Stimulated activated CD4-positive, alpha-beta T cell treated with anti-CD3 and anti-CD28 coated beads, Interleukin-15, amount 100 ng/mL, for 1 hour (primary cell): ENCODE results near the gene U2AF1L4.
"Not testable (repeated sequence)": the region's sequence is repeated elsewhere in the genome, so short reads cannot be mapped to it uniquely, and the experiment has no call there.

Experiments
- DNase-seq, 2 donors: peaks; one replicate each; pipeline ENCODE4 v3.0.0-alpha.2; 2020; ENCODE audit warnings: low read depth in 1 of 2, low spot score in 1 of 2

The U2AF1L4 gene

GRCh38 chr19:35780717-35781116 is 35.5 kb upstream of the U2AF1L4 start:
- no peak for DNase-seq

GRCh38 chr19:35780058-35780457 is 34.8 kb upstream of the U2AF1L4 start:
- no peak for DNase-seq

DNA sequence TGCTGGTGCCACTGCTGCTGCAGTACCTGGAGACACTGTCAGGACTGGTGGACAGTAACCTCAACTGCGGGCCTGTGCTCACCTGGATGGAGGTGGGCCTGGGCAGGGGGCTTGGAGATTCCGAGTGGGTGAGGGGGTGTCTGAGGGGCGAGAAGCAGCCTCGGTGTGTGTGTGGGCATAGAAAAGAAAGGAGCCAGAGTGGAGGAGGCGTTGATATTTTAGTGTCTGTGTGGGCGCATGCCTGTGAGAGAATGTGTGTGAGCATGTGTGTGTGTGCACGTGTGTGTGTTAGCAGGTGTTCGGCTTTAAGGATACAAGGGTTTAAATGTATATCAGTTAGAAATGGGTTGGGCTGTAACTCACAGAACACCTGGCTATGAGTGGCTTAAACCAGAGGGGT is 33.8 kb upstream of the U2AF1L4 start:
- DNase-seq: no peak

DNA sequence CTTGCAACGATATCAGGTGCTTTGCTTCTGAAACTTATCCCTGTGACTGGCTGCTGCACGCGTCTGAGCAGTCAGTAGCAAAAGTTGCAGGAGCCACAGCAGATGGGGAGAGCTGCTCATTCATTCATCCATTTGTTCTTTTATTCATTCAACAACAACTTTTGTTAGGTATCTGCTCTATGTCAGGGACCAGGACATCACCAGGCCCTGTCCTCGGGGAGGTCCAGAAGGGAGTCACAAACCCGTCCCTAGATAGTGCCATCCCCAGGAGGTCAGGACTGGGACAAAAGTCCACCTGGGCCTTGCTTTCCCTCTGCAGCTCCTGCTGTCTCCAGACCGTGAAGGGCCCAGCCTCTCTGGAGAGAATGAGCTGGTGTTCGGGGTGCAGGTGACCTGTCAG is 32.7 kb upstream of the U2AF1L4 start:
- DNase-seq: no peak

DNA sequence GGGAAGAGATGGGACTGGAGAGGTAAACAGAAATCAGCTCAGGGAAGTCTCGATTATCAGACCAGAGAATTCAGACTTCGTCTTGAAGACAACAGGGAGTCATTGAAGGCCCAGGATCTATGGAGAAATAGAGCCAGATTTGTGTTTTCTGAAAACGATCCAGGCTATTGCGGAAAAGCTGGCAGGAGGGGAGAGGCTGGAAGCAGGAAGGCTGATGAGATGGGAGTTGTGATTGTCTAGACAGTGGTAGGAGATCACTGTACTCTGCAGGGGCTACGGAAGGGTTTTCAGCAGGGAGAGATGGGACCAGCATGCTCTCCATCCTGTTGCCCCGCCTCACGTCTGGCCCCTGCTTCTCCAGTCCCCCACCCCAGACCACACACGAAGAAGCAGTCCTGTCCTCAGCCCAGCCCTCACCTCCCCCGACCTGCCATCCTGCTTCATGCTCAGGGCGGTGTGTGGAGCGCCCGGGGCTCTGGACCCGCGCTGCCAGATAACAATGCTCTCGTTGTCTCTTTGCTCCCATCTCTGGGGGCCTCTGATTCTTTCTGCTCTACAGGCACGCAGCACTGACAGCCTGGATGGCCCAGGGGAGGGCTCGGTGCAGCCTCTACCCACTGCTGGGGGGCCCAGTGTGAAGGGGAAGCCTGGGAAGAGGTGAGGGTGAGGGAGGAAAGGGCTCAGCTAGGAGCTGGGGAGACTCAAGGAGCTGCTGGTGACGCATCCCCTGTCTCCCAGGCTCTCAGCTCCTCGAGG is 32.0 kb upstream of the U2AF1L4 start:
- no peak for DNase-seq

DNA sequence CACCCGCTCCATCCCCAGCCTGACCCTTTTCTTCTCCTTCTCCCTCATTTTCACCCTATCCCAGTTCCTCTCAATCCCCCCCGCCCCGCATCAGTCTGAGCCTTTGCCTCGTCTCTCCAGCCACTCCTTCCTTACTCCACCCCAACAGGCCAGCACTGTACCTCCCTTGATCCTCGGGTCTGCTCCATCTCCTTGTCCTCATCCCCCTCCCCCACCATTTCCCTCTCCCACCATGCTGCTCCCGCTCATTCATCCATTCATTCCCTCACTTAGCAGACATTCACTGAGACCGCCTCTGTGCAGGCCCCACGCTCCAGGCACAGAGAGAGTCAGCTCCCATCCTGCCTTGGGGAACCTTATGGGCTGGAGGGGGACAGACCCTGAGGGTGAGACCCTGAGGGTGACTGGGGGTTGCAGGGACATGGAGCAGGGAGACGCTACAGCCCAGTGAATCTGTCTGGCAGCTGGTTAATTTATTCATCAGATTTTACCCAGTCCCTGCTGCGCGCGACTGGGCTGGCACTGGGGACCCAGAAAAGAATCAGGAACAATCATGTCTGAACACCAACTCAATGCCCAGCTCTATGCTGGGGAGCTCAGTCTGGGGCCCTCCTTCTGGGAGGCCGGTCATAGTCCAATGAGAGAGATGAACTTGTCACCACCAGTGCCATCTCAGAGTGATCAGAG is 31.0 kb upstream of the U2AF1L4 start:
- no peak for DNase-seq

DNA sequence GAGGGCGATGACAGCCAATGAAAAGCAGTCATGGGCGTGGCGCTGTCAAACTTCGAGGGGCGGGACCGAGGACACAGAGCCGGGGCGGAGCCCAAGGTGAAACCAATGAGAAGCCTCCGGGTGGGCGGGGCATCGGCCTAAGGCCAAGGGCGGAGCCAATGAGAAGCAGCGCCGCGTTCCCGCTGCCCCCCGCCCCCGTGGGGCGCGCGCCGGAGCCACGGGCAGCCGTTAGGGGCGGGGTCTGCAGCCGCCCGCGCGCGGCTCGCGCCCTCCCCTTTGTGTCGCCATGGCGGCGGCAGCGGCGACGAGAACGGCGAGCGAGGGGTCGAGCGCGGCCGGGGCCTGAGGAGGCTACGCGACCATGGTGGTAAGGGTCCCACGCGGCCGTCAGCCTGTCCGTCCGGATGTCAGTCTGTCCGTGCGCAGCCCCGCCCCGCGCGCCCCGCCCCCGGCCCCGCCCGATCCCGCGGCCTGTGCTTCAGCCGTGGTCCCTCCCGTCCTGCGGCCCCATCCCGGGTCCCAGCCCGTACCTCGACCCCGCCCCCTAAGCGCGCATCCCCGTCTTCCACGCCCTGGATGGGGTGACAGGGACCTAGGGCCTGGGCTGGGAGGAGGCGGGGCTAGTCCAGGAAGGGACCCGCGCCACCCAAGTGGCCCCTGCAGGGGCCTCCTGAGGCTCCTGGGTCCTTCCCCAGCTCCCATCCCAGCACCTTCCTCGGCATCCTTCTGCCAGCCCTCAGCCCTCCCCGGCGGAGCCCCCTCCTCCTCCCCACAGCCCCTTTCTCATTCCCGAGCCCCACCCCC is 30.3 kb upstream of the U2AF1L4 start, which contains the start of gene ARHGAP33:
TSS of gene ARHGAP33 (plus strand) at position 267 of the 804 bp plus-strand sequence. CDS start at position 362, 95 bp downstream.
- DNase-seq: peak; percentile 97

- DNase-seq: no peak
Observed at GRCh38 chr19:35775046-35775297, 29.8 kb upstream of the U2AF1L4 start.

DNA sequence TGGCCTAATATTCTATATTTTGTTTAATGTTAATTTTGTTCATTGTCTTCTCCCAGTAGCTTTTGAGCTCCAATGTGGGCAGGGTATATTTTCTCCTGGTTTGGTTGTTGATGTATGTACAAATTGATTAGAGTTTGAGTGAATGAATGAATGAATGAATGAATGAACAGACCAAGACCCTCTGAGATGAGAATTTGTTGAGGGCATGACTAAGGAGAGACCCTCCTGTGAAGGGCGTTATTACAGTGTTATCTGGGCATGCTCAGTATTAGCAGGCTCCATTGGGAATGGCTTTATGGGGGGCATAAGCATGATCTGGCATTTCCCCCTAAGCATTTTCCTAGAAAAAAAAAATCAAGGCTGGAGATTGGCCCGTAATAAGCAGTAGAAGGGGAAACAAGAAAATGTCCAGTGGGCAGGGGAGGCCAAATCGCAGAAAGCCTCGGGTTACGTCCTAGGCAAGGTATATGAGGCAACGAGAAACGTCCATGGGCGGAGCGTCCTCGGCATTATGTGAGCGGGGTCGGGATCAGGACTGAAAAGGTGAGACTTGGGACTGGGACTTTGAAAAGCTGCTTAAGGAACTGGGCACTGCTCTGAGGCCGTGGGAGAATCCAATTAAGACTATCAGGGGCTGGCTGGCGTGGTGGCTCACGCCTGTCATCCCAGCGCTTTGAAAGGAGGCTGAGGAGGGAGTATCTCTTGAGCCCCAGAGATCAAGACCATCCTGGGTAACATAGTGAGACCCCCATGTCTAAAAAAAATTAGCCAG is 29.2 kb upstream of the U2AF1L4 start:
- DNase-seq: no peak

GRCh38 chr19:35773020-35773806 is 28.0 kb upstream of the U2AF1L4 start:
- no peak for DNase-seq

- not testable (repeated sequence) for DNase-seq
Observed at GRCh38 chr19:35772362-35772761, 27.1 kb upstream of the U2AF1L4 start.

- DNase-seq: no peak
Observed at GRCh38 chr19:35768082-35768421, 22.8 kb upstream of the U2AF1L4 start.

GRCh38 chr19:35767288-35768081 is 22.3 kb upstream of the U2AF1L4 start:
- no peak for DNase-seq

- DNase-seq: no peak
Observed at GRCh38 chr19:35766571-35767104, 21.4 kb upstream of the U2AF1L4 start.

DNA sequence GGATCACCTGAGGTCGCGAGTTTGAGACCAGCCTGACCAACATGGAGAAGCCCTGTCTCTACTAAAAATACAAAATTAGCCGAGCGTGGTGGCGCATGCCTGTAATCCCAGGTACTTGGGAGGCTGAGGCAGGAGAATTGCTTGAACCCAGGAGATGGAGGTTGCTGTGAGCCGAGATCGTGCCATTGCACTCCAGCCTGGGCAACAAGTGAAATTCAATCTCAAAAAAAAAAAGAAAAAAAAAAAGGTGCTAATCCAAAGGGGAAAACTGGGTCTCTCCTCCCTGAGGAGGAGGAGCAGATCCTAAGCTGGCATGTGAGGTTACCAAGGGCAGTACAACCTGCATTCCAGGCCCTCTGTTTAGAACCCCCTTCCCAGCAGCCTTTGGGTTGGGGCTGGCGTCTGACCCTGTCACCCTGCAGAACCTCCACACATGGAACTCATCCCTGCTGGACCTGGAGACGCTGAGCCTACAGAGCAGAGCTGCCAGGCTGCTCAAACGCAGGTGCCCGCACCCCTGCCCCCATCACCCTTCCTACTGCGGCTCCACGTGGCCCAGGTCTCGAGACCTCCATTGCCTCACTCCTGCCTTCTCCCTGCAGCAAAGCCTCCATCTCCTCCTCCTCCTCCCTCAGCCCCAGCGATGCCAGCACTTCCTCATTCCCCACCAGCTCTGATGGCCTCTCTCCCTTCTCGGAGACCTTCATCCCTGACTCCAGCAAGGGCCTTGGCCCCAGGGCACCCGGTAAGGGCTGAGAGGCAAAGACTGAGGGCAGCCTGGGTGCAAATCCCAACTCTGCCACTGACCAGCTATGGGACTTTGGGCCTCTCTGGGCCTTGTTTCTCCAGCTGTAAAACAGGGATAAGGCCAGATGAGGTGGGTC is 19.5 kb upstream of the U2AF1L4 start:
- DNase-seq: no peak

GRCh38 chr19:35760711-35761349 is 15.6 kb upstream of the U2AF1L4 start:
- DNase-seq: no peak

DNA sequence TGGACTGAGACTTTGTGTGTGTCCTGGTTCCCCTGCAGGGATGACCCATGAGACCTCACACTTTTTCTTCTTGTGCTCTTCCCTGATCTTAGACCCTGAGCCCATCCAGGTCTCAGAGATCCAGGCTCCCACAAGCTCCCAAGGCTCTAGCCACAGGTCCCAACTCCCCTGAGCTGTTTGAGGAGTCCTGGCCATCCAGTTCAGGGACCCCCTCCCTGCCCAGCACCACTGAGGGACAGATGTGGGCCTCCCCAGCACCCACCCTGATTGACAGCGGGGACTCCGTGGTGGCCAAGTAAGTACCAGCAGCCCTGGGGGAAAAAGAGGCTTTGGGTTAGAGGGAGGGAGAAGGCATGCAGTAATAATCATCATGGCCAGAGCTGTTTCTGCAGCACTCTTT is 14.5 kb upstream of the U2AF1L4 start:
- no peak for DNase-seq
